SU-DHL-6 (cell line): Measurements from ENCODE around the gene MICAL3.
"Not testable (repeated sequence)": the region's sequence is repeated elsewhere in the genome, so short reads cannot be mapped to it uniquely, and the experiment has no call there.

Experiments
- H2AFZ ChIP-seq: fragments of 200-600 bp; sonication (generic); 2 replicates; pipeline ENCODE4 v1.6.1; 2014; ENCODE audit warnings: low read depth, mild to moderate bottlenecking, moderate library complexity, mixed read lengths, antibody characterized with exemption, low read length; ENCODE audit not compliant: severe bottlenecking
- H3F3A ChIP-seq: fragments of 200-600 bp; shearing (Covaris generic); 2 replicates; pipeline ENCODE4 v1.6.0; 2016; ENCODE audit warnings: antibody characterized with exemption, mild to moderate bottlenecking; ENCODE audit not compliant: insufficient read depth
- H3K27ac ChIP-seq: fragments of 200-600 bp; sonication (generic); 2 replicates; pipeline ENCODE4 v1.5.1; 2016; ENCODE audit warnings: low read depth, mild to moderate bottlenecking, low read length, moderate library complexity, mixed read lengths
- H3K27me3 ChIP-seq: fragments of 200-600 bp; sonication (generic), shearing (Covaris generic); 2 replicates; pipeline ENCODE4 v1.6.0; 2014; ENCODE audit warnings: mild to moderate bottlenecking, low read length
- H3K36me3 ChIP-seq: fragments of 200-600 bp; sonication (generic); 2 replicates; pipeline ENCODE4 v1.6.1; 2014; ENCODE audit warnings: mild to moderate bottlenecking, low read length, mixed read lengths
- H3K4me2 ChIP-seq: fragments of 300-600, 200-600 bp; shearing (Covaris generic), sonication (generic); 2 replicates; pipeline ENCODE4 v1.6.0; 2014; ENCODE audit warnings: low read length, low read depth, mild to moderate bottlenecking; ENCODE audit not compliant: poor library complexity, severe bottlenecking
- H3K4me3 ChIP-seq: fragments of 200-600 bp; sonication (generic); 2 replicates; pipeline ENCODE4 v1.5.1; 2014; ENCODE audit warnings: antibody characterized with exemption, low read length, mild to moderate bottlenecking, mixed read lengths; ENCODE audit not compliant: insufficient read depth, poor library complexity, severe bottlenecking
- H3K79me2 ChIP-seq: fragments of 200-600 bp; sonication (generic); 2 replicates; pipeline ENCODE4 v1.6.1; 2014; ENCODE audit warnings: mild to moderate bottlenecking, low read length, moderate library complexity; ENCODE audit not compliant: insufficient read depth
- H3K9ac ChIP-seq: fragments of 200-600 bp; sonication (generic); 2 replicates; pipeline ENCODE4 v1.7.0; 2014; ENCODE audit warnings: mild to moderate bottlenecking, low read length
- H3K9me2 ChIP-seq: fragments of 200-600 bp; sonication (generic); replicated peaks from 2 replicates; pipeline ENCODE4 v1.6.1; 2014; ENCODE audit warnings: low read length; ENCODE audit not compliant: insufficient read depth
- H3K9me3 ChIP-seq: fragments of 200-600 bp; sonication (generic); 2 replicates; pipeline ENCODE4 v1.6.1; 2014; ENCODE audit warnings: low read length, mixed read lengths; ENCODE audit not compliant: insufficient read depth
- H4K20me1 ChIP-seq: fragments of 200-600 bp; sonication (generic); 2 replicates; pipeline ENCODE4 v1.6.1; 2014; ENCODE audit warnings: low read depth, mild to moderate bottlenecking, antibody characterized with exemption, low read length, moderate library complexity, mixed read lengths
- EZH2phosphoT487 ChIP-seq: fragments of 200-600 bp; sonication (generic), shearing (Covaris generic); conservative IDR thresholded peaks from 2 replicates; pipeline ENCODE4 v1.6.1; 2018; ENCODE audit warnings: mild to moderate bottlenecking, antibody characterized with exemption, low read length, moderate library complexity, mixed read lengths
- TF ChIP-seq, protein P1 (sequence below): fragments of 200-600 bp; sonication (generic); IDR thresholded peaks from one replicate; pipeline ENCODE4 v1.5.1; 2017; ENCODE audit warnings: antibody characterized with exemption, mild to moderate bottlenecking, low read length, moderate library complexity; ENCODE audit not compliant: insufficient read depth, poor library complexity, severe bottlenecking

Gene MICAL3

DNA sequence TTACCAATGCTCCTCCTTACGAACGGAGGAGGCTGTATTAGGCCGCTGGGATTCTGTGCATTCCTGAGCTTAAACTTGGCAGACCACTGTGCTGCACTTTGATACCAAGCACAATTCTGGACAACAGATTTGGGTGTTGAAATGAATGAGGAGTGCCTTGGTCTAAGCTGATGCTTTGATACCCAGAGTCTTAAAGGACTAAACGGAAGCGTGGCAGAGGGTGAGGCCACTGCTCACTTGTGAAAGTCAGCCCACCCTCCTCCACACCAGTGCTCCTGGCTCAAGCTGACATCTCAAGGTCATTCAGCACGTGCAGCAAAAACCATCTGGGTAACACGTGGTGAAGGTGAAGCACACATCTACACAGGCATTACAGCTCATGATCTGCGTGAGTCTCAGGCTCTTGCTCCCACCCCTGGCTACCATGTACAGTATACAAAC lies 85.9 kb downstream of the MICAL3 start:
- Histone ChIP-seq H4K20me1 (no peaks in the 10 kb centered on the region), H3K27me3 (no peaks in the 10 kb centered on the region), H3K36me3 (no peaks in the 10 kb centered on the region), H3K79me2 (peaks cover 69% of the 10 kb centered on the region), H2AFZ (no peak overlapping the region), H3K27ac (no peak overlapping the region), H3F3A (no peaks in the 10 kb centered on the region), H3K9me3 (no peaks in the 10 kb centered on the region), H3K9me2 (no peaks in the 10 kb centered on the region), H3K4me3 (no peak overlapping the region), H3K4me2 (no peak overlapping the region), H3K9ac (no peak overlapping the region)
- no peak for TF ChIP-seq EZH2phosphoT487
- TF ChIP-seq, protein P1, sequence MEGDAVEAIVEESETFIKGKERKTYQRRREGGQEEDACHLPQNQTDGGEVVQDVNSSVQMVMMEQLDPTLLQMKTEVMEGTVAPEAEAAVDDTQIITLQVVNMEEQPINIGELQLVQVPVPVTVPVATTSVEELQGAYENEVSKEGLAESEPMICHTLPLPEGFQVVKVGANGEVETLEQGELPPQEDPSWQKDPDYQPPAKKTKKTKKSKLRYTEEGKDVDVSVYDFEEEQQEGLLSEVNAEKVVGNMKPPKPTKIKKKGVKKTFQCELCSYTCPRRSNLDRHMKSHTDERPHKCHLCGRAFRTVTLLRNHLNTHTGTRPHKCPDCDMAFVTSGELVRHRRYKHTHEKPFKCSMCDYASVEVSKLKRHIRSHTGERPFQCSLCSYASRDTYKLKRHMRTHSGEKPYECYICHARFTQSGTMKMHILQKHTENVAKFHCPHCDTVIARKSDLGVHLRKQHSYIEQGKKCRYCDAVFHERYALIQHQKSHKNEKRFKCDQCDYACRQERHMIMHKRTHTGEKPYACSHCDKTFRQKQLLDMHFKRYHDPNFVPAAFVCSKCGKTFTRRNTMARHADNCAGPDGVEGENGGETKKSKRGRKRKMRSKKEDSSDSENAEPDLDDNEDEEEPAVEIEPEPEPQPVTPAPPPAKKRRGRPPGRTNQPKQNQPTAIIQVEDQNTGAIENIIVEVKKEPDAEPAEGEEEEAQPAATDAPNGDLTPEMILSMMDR: no peak

DNA sequence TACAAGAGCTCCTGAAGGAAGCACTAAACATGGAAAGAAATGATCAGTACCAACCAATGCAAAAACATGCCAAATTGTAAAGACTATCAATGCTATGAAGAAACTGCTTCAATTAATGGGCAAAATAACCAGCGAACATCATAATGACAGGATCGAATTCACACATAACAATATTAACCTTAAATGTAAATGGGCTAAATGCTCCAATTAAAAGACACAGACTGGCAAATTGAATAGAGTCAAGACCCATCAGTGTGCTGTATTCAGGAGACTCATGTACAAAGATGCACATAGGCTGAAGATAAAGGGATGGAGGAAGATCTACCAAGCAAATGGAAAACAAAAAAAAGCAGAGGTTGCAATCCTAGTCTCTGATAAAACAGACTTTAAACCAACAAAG lies 91.9 kb downstream of the MICAL3 start:
- H3F3A ChIP-seq, H3K4me3 ChIP-seq, H4K20me1 ChIP-seq, H3K27me3 ChIP-seq, H3K36me3 ChIP-seq, H3K9me3 ChIP-seq, H3K4me2 ChIP-seq, H2AFZ ChIP-seq, H3K27ac ChIP-seq, H3K9ac ChIP-seq, H3K9me2 ChIP-seq: not testable (repeated sequence)
- H3K79me2 ChIP-seq: peaks cover 52% of the 10 kb centered on the region

DNA sequence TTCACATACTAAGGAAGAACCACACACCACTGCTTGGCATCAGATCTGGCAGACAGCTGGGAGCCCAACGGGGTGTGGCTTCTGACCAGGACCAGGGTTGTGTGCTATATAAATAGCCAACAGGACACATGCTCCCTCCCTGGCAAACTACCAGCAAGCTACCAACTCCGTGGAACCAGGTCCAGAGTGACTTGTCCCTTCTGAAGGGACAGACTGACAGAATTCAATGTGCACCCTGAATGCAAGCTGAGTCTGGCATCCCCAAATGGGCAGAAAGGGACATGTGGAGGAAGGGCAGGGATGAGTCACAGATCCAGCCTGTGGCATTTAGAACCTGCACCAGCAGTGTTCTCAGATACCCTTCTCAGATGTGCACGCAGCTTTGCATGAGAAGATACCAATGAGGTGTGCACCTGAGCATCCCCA lies 92.9 kb downstream of the MICAL3 start:
- Histone ChIP-seq H3K27me3 (no peaks in the 10 kb centered on the region), H3K79me2 (peaks cover 52% of the 10 kb centered on the region), H4K20me1 (no peaks in the 10 kb centered on the region), H3K27ac (no peak overlapping the region), H3K36me3 (no peaks in the 10 kb centered on the region), H3K9me3 (no peaks in the 10 kb centered on the region), H3K4me3 (no peak overlapping the region), H3F3A (no peaks in the 10 kb centered on the region), H3K9me2 (no peaks in the 10 kb centered on the region), H3K9ac (no peak overlapping the region), H2AFZ (no peak overlapping the region), H3K4me2 (no peak overlapping the region)
- TF ChIP-seq EZH2phosphoT487: no peak
- TF ChIP-seq, protein P1: no peak

DNA sequence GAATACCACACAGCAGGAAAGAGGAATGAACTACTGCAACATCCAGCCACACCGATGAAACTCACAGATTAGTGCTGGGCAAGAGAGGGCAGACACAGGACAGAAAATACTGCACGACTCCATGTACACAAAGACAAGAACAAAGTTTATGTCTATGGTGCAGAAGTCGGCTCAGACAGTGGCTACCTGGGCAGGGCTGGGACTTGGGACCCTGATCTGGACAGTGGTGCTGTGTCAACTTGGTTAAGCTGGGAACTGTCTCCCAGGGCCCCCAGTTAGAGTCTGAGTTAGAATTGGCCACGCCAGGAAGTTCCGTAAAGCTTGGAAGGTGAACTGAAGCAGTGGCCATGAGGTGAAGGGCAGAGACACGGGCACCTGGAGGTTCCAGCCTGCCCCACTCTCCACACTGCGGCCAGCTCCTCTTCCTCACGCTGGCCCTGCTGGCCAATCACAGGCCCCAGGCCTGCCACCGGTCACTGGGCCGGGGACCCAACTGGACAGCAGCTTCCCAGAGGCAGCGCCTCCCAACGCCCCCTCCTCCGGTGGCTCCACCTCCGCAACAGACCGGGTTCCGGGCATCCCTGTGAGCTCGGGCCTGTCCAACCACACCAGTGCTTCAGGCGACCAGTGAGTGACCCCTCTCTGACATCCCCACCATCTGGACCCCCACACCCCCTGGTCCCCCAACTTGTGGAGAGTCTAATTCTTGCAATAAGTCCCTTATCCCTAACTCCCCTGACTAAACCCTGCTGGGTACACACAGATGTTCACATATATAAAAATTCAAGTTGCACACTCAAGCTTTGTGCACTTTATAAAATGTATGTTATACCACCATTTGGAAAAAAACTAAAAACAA lies 93.7 kb downstream of the MICAL3 start:
- Histone ChIP-seq H3K9me2 (no peaks in the 10 kb centered on the region), H3F3A (no peaks in the 10 kb centered on the region), H3K9ac (no peak overlapping the region), H3K79me2 (peaks cover 59% of the 10 kb centered on the region), H3K9me3 (no peaks in the 10 kb centered on the region), H3K27ac (no peak overlapping the region), H3K4me3 (no peak overlapping the region), H3K4me2 (no peak overlapping the region), H4K20me1 (no peaks in the 10 kb centered on the region), H3K36me3 (no peaks in the 10 kb centered on the region), H3K27me3 (no peaks in the 10 kb centered on the region), H2AFZ (no peak overlapping the region)
- no peak for TF ChIP-seq EZH2phosphoT487
- TF ChIP-seq, protein P1: no peak
